HepG2 (cell line): ENCODE measurements around the gene RIPOR3. TPM values are rescaled to one million over a fixed set of nuclear protein-coding genes. Genes with fewer than 3 reads are reported as not detected.

Experiments used
- CEBPB ChIP-seq: IDR thresholded peaks from 2 replicates; pipeline ENCODE4 v1.6.1; 2011; ENCODE audit warnings: low read depth, low read length, improper control_type of control experiment, borderline replicate concordance
- CHD4 ChIP-seq: fragments of 200-600 bp; sonication (generic); IDR thresholded peaks from 2 replicates; pipeline ENCODE4 v1.7.0; 2017; ENCODE audit warnings: mild to moderate bottlenecking, low read length, borderline replicate concordance
- ELF3 ChIP-seq: IDR thresholded peaks from 2 replicates; pipeline ENCODE4 v1.6.1; 2016; ENCODE audit warnings: missing genetic modification reagents, missing compliant biosample characterization
- HMG20A ChIP-seq: IDR thresholded peaks from 2 replicates; pipeline ENCODE4 v1.6.1; 2016; ENCODE audit warnings: borderline replicate concordance
- JUN ChIP-seq: sonication (generic); formaldehyde crosslinking; IDR thresholded peaks from 2 replicates; pipeline ENCODE4 v1.4.0; 2020; ENCODE audit warnings: mild to moderate bottlenecking, missing genetic modification reagents
- KLF9 ChIP-seq: IDR thresholded peaks from 2 replicates; pipeline ENCODE4 v1.6.1; 2016; ENCODE audit warnings: low read depth
- MAFF ChIP-seq: IDR thresholded peaks from 2 replicates; pipeline ENCODE4 v1.6.1; 2011; ENCODE audit warnings: low read depth, low read length, improper control_type of control experiment
- MEF2D ChIP-seq: sonication (generic); formaldehyde crosslinking; IDR thresholded peaks from 2 replicates; pipeline ENCODE4 v1.5.1; 2020; ENCODE audit warnings: mild to moderate bottlenecking, missing genetic modification reagents
- MTA3 ChIP-seq: sonication (generic); formaldehyde crosslinking; IDR thresholded peaks from 2 replicates; pipeline ENCODE4 v1.4.0; 2020; ENCODE audit warnings: missing genetic modification reagents
- NR2F1 ChIP-seq, 2 experiments: fragments of 450-650 bp in 1 of 2; formaldehyde crosslinking in 1 of 2; IDR thresholded peaks; 2 replicates each; pipeline versions ENCODE4 v1.5.0 to v1.6.1; 2016 to 2020; ENCODE audit warnings: mild to moderate bottlenecking in 1 of 2, missing compliant biosample characterization in 1 of 2, missing genetic modification reagents in 1 of 2, moderate library complexity in 1 of 2
- SSRP1 ChIP-seq: IDR thresholded peaks from 2 replicates; pipeline ENCODE4 v1.6.1; 2016; ENCODE audit warnings: control low read depth
- TAF15 ChIP-seq: fragments of 200-400 bp; formaldehyde crosslinking; IDR thresholded peaks from one replicate; pipeline ENCODE4 v1.6.1; 2018; ENCODE audit warnings: mild to moderate bottlenecking, low read depth, low read length; ENCODE audit not compliant: poor library complexity, severe bottlenecking
- TEAD2 ChIP-seq: sonication (generic); formaldehyde crosslinking; IDR thresholded peaks from 2 replicates; pipeline ENCODE4 v1.9.0; 2021; ENCODE audit warnings: missing genetic modification reagents
- ZFP62 ChIP-seq: sonication (generic); formaldehyde crosslinking; IDR thresholded peaks from 2 replicates; pipeline ENCODE4 v1.4.0; 2020; ENCODE audit warnings: missing genetic modification reagents
- ZNF160 ChIP-seq: sonication (generic); formaldehyde crosslinking; IDR thresholded peaks from 2 replicates; pipeline ENCODE4 v1.8.0; 2022; ENCODE audit warnings: mild to moderate bottlenecking, inconsistent platforms, missing genetic modification reagents
- ZNF263 ChIP-seq: sonication (generic); formaldehyde crosslinking; IDR thresholded peaks from 2 replicates; pipeline ENCODE4 v1.4.0; 2020; ENCODE audit warnings: missing genetic modification reagents
- ZNF326 ChIP-seq: sonication (generic); formaldehyde crosslinking; IDR thresholded peaks from 2 replicates; pipeline ENCODE4 v1.4.0; 2020; ENCODE audit warnings: missing genetic modification reagents, borderline replicate concordance
- ZNF350 ChIP-seq: sonication (generic); formaldehyde crosslinking; IDR thresholded peaks from 2 replicates; pipeline ENCODE4 v1.4.0; 2020; ENCODE audit warnings: mild to moderate bottlenecking, low read depth, missing genetic modification reagents, borderline replicate concordance
- ZNF615 ChIP-seq: sonication (generic); formaldehyde crosslinking; IDR thresholded peaks from 2 replicates; pipeline ENCODE4 v1.5.0; 2020; ENCODE audit warnings: mild to moderate bottlenecking, missing genetic modification reagents, borderline replicate concordance
- ZNF674 ChIP-seq: sonication (generic); formaldehyde crosslinking; IDR thresholded peaks from 2 replicates; pipeline ENCODE4 v1.5.0; 2020; ENCODE audit warnings: low read depth, mild to moderate bottlenecking, missing genetic modification reagents
- polyA plus RNA-seq, 8 experiments: library from polyadenylated mRNA; depleted of rRNA in 3 of 8; stranded (reverse) in 7 of 8; unstranded in 1 of 8; fragments of >200 nt; fragmentation: Illumina TruSeq in 4 of 8; extraction: Trizol in 4 of 8; gene quantifications; 2 replicates each; pipeline versions ENCODE4 v1.2.1 to v1.2.3, GENCODE V29; 2011 to 2016; ENCODE audit warnings: low read depth in 4 of 8, missing spikeins in 1 of 8, mixed read lengths in 1 of 8; ENCODE audit not compliant: insufficient read depth in 1 of 8
- total RNA-seq, 5 experiments: library from RNA; depleted of rRNA; stranded (reverse); fragments of >200 nt; fragmentation: Illumina TruSeq; extraction: Trizol; gene quantifications; 2 replicates each; pipeline ENCODE4 v1.2.3, GENCODE V29; 2016; ENCODE audit warnings: low read depth in 1 of 5
- TF ChIP-seq, protein P1 (sequence below): sonication (generic); formaldehyde crosslinking; IDR thresholded peaks from 2 replicates; pipeline ENCODE4 v1.4.0; 2020; ENCODE audit warnings: missing genetic modification reagents, mild to moderate bottlenecking, borderline replicate concordance
- TF ChIP-seq, protein P2 (sequence below): sonication (generic); formaldehyde crosslinking; IDR thresholded peaks from 2 replicates; pipeline ENCODE4 v1.8.1; 2023; ENCODE audit warnings: mild to moderate bottlenecking, missing genetic modification reagents
- TF ChIP-seq, protein P3 (sequence below), 2 experiments: fragments of 450-650 bp in 1 of 2; sonication (generic) in 1 of 2; formaldehyde crosslinking; IDR thresholded peaks; 2 replicates each; pipeline versions ENCODE4 v1.5.0 to v1.8.0; 2020 to 2022; ENCODE audit warnings: mild to moderate bottlenecking in 1 of 2, missing genetic modification reagents in 1 of 2
- TF ChIP-seq, protein P4 (sequence below): sonication (generic); formaldehyde crosslinking; IDR thresholded peaks from 2 replicates; pipeline ENCODE4 v1.5.0; 2020; ENCODE audit warnings: mild to moderate bottlenecking, missing genetic modification reagents

The RIPOR3 gene
- total and polyA plus RNA-seq, 2 of the 13 experiments (the other 11 are each of a cell fraction or from before 2014, with no cell fraction given) = 0.18 TPM; not detected in 1

DNA sequence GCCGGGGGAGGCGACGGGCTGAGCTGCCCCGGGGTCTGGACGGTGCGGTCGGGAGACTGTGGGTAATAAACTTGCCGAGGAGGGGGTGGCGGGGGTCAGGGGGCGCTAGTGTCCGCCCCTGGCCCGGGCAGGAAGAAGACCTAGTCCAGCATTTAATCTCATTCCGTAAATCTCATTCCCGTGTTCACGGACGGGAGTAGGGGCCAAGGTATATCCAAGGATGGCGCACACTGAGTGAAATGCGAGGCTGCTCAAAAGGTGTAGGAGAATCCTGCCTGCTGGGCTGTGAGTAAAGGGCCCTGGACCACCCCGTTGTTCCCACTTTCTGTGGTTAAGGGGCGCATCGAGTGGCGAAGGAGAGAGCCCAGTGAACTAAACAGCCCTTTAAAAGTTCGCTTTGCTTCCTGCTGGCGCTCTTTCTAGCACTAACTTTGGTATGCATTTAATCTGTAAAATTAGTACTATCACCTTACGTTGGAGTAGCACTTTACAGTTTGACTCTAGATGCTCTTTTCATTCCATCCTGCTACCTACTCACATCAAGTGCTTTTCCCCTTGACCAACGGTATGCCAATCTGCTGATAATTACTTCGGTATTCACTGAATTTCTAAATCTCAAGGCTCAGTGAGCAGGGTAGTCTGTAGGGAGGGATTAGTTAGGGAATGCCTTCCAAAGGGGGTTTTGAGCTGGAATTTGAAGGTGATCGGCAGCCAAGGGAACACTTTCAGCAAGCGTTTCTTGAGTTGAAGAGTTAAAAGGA is 40.8 kb upstream of the RIPOR3 start (continued):
- TF ChIP-seq ZNF615 (CRISPR knock-in tag) (no peak), ZNF263 (CRISPR knock-in tag) (no peak), ZNF350 (no peak), NR2F1 (CRISPR knock-in tag; IDR thresholded peaks at IDR 0.05) (no peak), MAFF (no peak), MTA3 (no peak), TEAD2 (CRISPR knock-in tag) (no peak), ELF3 (CRISPR knock-in tag) (peak; percentile 8; the same call in 1 of the 2 replicates), JUN (no peak), ZNF160 (CRISPR knock-in tag) (no peak), CHD4 (no peak), TAF15 (no peak), CEBPB (no peak), ZNF326 (CRISPR knock-in tag) (no peak), ZNF674 (CRISPR knock-in tag) (no peak), KLF9 (CRISPR knock-in tag) (no peak), SSRP1 (CRISPR knock-in tag) (no peak), ZFP62 (CRISPR knock-in tag) (no peak), HMG20A (CRISPR knock-in tag) (no peak), MEF2D (CRISPR knock-in tag) (no peak)
- TF ChIP-seq, protein P1, sequence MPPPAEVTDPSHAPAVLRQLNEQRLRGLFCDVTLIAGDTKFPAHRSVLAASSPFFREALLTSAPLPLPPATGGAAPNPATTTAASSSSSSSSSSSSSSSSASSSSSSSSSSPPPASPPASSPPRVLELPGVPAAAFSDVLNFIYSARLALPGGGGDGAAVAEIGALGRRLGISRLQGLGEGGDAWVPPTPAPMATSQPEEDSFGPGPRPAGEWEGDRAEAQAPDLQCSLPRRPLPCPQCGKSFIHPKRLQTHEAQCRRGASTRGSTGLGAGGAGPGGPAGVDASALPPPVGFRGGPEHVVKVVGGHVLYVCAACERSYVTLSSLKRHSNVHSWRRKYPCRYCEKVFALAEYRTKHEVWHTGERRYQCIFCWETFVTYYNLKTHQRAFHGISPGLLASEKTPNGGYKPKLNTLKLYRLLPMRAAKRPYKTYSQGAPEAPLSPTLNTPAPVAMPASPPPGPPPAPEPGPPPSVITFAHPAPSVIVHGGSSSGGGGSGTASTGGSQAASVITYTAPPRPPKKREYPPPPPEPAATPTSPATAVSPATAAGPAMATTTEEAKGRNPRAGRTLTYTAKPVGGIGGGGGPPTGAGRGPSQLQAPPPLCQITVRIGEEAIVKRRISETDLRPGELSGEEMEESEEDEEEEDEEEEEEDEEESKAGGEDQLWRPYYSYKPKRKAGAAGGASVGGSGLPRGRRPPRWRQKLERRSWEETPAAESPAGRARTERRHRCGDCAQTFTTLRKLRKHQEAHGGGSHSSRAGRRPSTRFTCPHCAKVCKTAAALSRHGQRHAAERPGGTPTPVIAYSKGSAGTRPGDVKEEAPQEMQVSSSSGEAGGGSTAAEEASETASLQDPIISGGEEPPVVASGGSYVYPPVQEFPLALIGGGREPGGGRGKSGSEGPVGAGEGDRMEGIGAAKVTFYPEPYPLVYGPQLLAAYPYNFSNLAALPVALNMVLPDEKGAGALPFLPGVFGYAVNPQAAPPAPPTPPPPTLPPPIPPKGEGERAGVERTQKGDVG (CRISPR knock-in tag) = no peak
- TF ChIP-seq, protein P2, sequence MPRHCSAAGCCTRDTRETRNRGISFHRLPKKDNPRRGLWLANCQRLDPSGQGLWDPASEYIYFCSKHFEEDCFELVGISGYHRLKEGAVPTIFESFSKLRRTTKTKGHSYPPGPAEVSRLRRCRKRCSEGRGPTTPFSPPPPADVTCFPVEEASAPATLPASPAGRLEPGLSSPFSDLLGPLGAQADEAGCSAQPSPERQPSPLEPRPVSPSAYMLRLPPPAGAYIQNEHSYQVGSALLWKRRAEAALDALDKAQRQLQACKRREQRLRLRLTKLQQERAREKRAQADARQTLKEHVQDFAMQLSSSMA (CRISPR knock-in tag) = no peak
- TF ChIP-seq, protein P3, sequence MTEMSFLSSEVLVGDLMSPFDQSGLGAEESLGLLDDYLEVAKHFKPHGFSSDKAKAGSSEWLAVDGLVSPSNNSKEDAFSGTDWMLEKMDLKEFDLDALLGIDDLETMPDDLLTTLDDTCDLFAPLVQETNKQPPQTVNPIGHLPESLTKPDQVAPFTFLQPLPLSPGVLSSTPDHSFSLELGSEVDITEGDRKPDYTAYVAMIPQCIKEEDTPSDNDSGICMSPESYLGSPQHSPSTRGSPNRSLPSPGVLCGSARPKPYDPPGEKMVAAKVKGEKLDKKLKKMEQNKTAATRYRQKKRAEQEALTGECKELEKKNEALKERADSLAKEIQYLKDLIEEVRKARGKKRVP (CRISPR knock-in tag; IDR thresholded peaks at IDR 0.05) = no peak
- TF ChIP-seq, protein P4, sequence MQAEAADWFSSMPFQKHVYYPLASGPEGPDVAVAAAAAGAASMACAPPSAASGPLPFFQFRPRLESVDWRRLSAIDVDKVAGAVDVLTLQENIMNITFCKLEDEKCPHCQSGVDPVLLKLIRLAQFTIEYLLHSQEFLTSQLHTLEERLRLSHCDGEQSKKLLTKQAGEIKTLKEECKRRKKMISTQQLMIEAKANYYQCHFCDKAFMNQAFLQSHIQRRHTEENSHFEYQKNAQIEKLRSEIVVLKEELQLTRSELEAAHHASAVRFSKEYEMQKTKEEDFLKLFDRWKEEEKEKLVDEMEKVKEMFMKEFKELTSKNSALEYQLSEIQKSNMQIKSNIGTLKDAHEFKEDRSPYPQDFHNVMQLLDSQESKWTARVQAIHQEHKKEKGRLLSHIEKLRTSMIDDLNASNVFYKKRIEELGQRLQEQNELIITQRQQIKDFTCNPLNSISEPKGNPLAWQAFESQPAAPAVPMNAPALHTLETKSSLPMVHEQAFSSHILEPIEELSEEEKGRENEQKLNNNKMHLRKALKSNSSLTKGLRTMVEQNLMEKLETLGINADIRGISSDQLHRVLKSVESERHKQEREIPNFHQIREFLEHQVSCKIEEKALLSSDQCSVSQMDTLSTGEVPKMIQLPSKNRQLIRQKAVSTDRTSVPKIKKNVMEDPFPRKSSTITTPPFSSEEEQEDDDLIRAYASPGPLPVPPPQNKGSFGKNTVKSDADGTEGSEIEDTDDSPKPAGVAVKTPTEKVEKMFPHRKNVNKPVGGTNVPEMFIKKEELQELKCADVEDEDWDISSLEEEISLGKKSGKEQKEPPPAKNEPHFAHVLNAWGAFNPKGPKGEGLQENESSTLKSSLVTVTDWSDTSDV (CRISPR knock-in tag) = peak; percentile 2; the same call in 1 of the 2 replicates
